GM10248 (cell line): ENCODE results near the gene TMCO4.

Experiments
- CTCF ChIA-PET: fragments of 300-600 bp; sonication (Branson Sonifier 250); formaldehyde crosslinking; extraction: SDS; loops from one replicate; lab custom pipeline; 2021; ENCODE audit warnings: antibody characterized with exemption; lab: Yijun Ruan, JAX
- POLR2A ChIA-PET: fragments of 350-650 bp; sonication (Branson Sonifier 250); formaldehyde crosslinking; extraction: SDS; loops from one replicate; lab custom pipeline; 2020; ENCODE audit warnings: antibody characterized with exemption; lab: Yijun Ruan, JAX
- DNase-seq: peaks from one replicate; pipeline ENCODE4 v3.0.0; 2012; ENCODE audit errors: extremely low spot score
- TF ChIP-seq, protein P1 (sequence below): IDR thresholded peaks from 2 replicates; pipeline ENCODE4 v1.5.1; 2012; ENCODE audit warnings: mild to moderate bottlenecking, low read depth; ENCODE audit errors: extremely low read depth, missing control alignments, control extremely low read depth

TMCO4 gene

DNA sequence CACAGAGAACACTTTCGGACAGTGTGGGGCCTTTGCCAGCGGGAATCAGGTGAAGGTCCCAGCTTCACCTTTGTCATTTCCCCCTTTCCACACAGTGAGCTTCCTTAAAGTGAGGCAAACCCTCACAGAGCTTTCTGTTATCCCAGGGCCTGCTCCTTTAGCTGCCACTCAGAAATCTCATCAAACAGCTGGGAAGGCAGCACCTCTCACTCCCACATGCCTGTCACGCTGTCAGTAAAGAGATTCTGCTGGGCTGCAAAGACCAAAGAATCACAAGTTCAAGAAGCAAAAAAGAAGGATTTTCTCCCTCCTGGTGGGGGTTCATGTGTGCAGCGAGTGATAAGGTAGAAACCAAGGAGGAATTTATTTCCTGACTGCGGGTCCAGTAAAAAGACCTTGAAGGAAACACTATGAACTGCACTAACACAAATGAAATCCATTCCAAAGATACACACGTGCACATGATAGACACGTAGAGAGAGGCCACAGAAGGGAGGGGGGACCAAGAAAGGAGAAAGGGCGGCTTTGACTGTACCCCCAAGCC, 91.1 kb downstream of the TMCO4 start:
- ChIA-PET CTCF (interaction anchor here (1.5 kb wide), 1 partner anchor 47 kb away, joined by 5 read pairs; no protein-coding TSS in a partner anchor), POLR2A (no interaction called here)
- TF ChIP-seq, protein P1, sequence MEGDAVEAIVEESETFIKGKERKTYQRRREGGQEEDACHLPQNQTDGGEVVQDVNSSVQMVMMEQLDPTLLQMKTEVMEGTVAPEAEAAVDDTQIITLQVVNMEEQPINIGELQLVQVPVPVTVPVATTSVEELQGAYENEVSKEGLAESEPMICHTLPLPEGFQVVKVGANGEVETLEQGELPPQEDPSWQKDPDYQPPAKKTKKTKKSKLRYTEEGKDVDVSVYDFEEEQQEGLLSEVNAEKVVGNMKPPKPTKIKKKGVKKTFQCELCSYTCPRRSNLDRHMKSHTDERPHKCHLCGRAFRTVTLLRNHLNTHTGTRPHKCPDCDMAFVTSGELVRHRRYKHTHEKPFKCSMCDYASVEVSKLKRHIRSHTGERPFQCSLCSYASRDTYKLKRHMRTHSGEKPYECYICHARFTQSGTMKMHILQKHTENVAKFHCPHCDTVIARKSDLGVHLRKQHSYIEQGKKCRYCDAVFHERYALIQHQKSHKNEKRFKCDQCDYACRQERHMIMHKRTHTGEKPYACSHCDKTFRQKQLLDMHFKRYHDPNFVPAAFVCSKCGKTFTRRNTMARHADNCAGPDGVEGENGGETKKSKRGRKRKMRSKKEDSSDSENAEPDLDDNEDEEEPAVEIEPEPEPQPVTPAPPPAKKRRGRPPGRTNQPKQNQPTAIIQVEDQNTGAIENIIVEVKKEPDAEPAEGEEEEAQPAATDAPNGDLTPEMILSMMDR, result no peak
- DNase-seq, result no peak

DNA sequence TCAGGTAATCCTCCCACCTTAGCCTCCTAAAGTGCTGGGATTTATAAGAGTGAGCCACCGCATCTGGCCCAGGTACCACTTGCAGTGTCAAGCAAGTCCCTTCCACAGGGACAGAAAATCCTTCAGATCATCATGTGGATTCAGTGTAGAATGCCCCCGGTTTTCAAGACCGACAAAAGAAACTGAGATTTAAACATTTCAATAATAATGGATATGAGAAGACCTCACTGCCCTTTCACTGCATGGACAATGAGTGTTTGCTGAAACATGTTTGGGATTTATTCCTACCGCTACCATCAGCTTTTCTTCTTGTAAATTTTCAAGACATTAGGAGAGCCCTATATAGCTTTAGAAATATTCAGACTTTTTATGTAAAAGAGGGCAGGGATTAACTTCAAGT, 93.6 kb downstream of the TMCO4 start:
- ChIA-PET POLR2A (no interaction called here), CTCF (interaction anchor here (1.2 to 5.1 kb wide), 6 partner anchors 9 to 105 kb away, joined by 3 to 114 read pairs (median 44); no protein-coding TSS in a partner anchor)
- no peak for DNase-seq
- TF ChIP-seq, protein P1, result no peak

DNA sequence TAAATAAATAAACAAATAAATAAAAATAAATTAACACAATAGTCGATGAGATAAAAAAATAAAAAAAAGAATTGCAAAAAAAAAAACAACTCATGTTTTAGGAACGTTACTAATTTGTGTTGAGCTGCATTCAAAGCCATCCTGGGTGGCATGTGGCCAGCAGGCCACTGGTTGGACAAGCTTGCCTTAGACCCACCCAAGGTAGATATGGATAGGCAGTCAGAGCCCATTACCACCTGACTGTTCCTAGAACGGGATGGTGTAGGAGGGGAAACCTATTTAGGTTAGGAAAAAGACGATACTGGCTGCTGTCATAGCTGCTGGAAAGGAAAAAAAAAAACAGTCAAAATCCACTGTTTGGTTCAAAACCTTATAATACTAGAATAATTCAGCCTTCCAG, 94.3 kb downstream of the TMCO4 start:
- TF ChIP-seq, protein P1, result no peak
- ChIA-PET POLR2A (no interaction called here), CTCF (interaction anchor here (0.6 to 5.1 kb wide), 12 partner anchors 10 to 898 kb away, joined by 3 to 114 read pairs (median 10); no protein-coding TSS in a partner anchor)
- no peak for DNase-seq

DNA sequence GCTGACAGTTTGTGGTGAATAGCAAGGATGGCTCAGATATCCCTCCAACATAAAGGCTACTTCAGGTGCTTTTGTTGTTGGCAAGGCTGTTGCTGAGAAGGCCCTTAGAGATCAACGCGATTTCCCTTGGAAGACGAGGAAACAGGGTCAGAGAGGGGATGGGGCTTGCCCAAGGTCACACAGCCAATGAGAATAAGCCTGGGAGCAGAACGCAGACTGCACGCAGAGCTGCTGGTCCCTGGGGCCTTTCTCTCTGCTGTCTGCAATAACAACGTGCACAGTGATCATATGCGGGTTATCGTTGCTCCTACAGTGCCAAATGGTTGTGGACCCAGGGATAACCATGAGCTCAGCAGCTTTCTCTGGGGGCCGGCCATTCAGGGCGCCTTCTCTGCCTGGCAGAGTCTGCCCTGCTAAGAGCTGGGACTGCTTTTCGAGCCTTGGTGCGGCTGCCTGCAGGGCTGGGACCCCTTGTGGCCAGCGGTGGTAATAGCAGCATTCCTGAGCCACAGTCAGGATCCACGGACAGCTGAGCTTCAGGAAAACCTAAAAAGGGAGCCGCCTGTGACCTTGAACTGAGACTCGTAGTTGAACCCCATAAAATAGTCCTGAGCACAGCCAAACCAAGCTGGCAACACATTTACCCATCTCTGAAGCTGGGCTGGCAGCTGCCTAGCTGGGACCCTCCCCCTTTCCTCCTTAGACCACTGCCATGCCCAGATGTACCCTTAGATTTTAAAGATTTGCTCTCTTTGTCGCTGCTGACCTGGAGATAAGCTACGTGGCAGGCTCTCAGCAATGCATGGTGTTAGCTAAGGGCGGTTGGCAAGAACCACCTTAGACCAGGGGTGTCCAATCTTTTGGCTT, 95.2 kb downstream of the TMCO4 start:
- ChIA-PET CTCF (interaction anchor here (0.8 to 5.1 kb wide), 35 partner anchors 11 to 408 kb away, joined by 3 to 114 read pairs (median 4); no protein-coding TSS in a partner anchor), POLR2A (no interaction called here)
- TF ChIP-seq, protein P1, result peak; percentile 96
- DNase-seq, result peak; percentile 74

DNA sequence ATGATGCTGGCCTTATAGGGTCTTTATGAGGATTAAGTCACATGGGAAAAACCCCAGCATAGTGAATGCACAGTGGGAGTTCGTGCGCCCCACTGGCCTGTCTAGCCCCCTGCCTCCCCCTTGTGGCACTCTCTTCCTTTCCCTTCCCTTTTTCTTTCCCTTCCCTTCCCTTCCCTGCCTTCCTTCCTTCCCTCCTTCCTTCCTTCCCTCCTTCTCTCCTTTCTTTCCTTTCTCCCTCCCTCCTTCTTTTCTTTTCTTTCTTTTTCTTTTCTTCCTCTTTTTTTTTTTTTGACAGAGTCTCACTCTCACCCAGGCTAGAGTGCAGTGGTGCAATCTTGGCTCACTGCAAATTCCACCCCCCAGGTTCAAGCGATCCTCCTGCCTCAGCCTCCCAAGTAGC, 96.4 kb downstream of the TMCO4 start:
- DNase-seq, result no peak
- POLR2A ChIA-PET, result no interaction called here
- TF ChIP-seq, protein P1, result no peak
- CTCF ChIA-PET, result interaction anchor here (0.9 to 5.1 kb wide), 19 partner anchors 10 to 407 kb away, joined by 3 to 114 read pairs (median 9); no protein-coding TSS in a partner anchor

DNA sequence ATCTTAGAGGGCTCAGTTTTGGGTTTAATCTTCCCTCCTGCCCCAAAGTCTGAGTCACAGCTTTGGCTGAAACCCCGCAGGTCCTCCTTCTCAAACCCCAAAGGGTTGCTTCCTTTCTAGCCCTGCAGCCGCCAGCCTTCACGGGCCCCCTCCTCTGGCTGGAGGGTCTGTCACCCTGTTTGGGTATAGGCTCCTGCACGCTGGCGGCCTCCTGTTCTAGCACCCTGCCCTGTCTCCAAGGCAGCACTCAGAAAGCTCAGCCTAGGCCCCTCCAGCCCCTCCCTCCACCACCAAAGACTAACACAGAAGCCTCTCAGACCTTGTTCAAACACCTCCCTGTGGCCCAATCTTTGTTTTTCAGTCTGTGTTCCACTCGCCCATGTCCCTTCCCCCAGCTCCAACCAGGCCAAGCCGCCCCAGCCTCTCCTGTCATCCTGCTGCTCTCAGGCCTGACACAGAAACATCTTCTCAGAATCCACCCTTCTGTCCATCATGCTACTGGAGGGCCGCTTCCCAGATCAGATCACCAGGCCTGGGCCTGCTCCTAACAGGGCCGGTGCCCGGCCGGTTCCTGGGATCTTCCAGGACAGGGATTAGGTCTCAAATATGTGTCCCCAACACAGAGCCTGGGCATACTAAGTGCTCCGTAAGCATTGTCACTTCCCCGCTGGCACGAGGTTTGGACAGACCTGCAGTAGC, 99.5 kb downstream of the TMCO4 start:
- ChIA-PET CTCF (interaction anchor here (2.3 to 3.0 kb wide), 2 partner anchors 16 to 39 kb away, joined by 7 to 17 read pairs; no protein-coding TSS in a partner anchor), POLR2A (no interaction called here)
- no peak for DNase-seq
- TF ChIP-seq, protein P1, result no peak
